ENCODE measurements around the gene SIRPG. TPM values are rescaled to one million over a fixed set of nuclear protein-coding genes. Genes with fewer than 3 reads are reported as not detected.
"Not testable (repeated sequence)": the region's sequence is repeated elsewhere in the genome, so short reads cannot be mapped to it uniquely, and the experiment has no call there.

The SIRPG gene
- total RNA-seq = 1 to 10 TPM in 1 of 2 donors, under 1 TPM in 1; 0.52 to 1.1 TPM
- long read RNA-seq = 0 reads

- DNase-seq (no peak), ATAC-seq (no peak)
- intact Hi-C loops (cut with DNase I, micrococcal nuclease) = no loop called here
Measured at GRCh38 chr20:1657556-1658334, at the start of gene SIRPG. SIRPG (minus strand) TSS chr20:1657779; CDS start chr20:1657714, 65 bp downstream.

- intact Hi-C loops (cut with DNase I, micrococcal nuclease); ATAC-seq; DNase-seq: not testable (repeated sequence)
Measured at GRCh38 chr20:1706887-1707286, 49.3 kb upstream of the SIRPG start.

- intact Hi-C loops (cut with DNase I, micrococcal nuclease) = no loop called here
- ATAC-seq (no peak), DNase-seq (no peak)
Measured at GRCh38 chr20:1706079-1706478, 48.5 kb upstream of the SIRPG start.

- ATAC-seq (no peak), DNase-seq (no peak)
- intact Hi-C loops (cut with DNase I, micrococcal nuclease) = no loop called here
Measured at GRCh38 chr20:1702855-1703254, 45.3 kb upstream of the SIRPG start.

- no peak for DNase-seq
- ATAC-seq = no peak
- intact Hi-C loops (cut with DNase I, micrococcal nuclease) = no loop called here
Measured at GRCh38 chr20:1702328-1702727, 44.7 kb upstream of the SIRPG start.

GRCh38 chr20:1700990-1701389, 43.4 kb upstream of the SIRPG start:
- intact Hi-C loops (cut with DNase I, micrococcal nuclease) = no loop called here
- DNase-seq (no peak), ATAC-seq (no peak)

GRCh38 chr20:1697592-1697991, 40.0 kb upstream of the SIRPG start:
- DNase-seq (no peak), ATAC-seq (no peak)
- intact Hi-C loops (cut with DNase I, micrococcal nuclease) = no loop called here

- intact Hi-C loops (cut with DNase I, micrococcal nuclease) = no loop called here
- DNase-seq (no peak), ATAC-seq (no peak)
Measured at GRCh38 chr20:1696521-1697209, 39.1 kb upstream of the SIRPG start.

GRCh38 chr20:1694672-1695071, 37.1 kb upstream of the SIRPG start:
- DNase-seq (no peak), ATAC-seq (no peak)
- intact Hi-C loops (cut with DNase I, micrococcal nuclease) = no loop called here

- ATAC-seq (no peak), DNase-seq (no peak)
- intact Hi-C loops (cut with DNase I, micrococcal nuclease) = no loop called here
Measured at GRCh38 chr20:1693427-1693826, 35.8 kb upstream of the SIRPG start.

- DNase-seq (no peak), ATAC-seq (no peak)
- intact Hi-C loops (cut with DNase I, micrococcal nuclease) = no loop called here
Measured at GRCh38 chr20:1689721-1690120, 32.1 kb upstream of the SIRPG start.

GRCh38 chr20:1688886-1689538, 31.4 kb upstream of the SIRPG start:
- ATAC-seq (no peak), DNase-seq (no peak)
- intact Hi-C loops (cut with DNase I, micrococcal nuclease) = no loop called here

GRCh38 chr20:1687053-1687452, 29.5 kb upstream of the SIRPG start:
- intact Hi-C loops (cut with DNase I, micrococcal nuclease) = no loop called here
- no peak for DNase-seq

GRCh38 chr20:1686151-1686748, 28.7 kb upstream of the SIRPG start:
- ATAC-seq (no peak), DNase-seq (no peak)
- intact Hi-C loops (cut with DNase I, micrococcal nuclease) = no loop called here

More at GRCh38 chr20:1687053-1687452, 29.5 kb upstream of the SIRPG start:
- ATAC-seq = no peak

GRCh38 chr20:1685304-1686052, 27.9 kb upstream of the SIRPG start:
- intact Hi-C loops (cut with DNase I, micrococcal nuclease) = no loop called here
- ATAC-seq (no peak), DNase-seq (no peak)

GRCh38 chr20:1684872-1685271, 27.3 kb upstream of the SIRPG start:
- DNase-seq = no peak
- intact Hi-C loops (cut with DNase I, micrococcal nuclease) = no loop called here
- no peak for ATAC-seq

- no peak for ATAC-seq
- DNase-seq = no peak
- intact Hi-C loops (cut with DNase I, micrococcal nuclease) = no loop called here
Measured at GRCh38 chr20:1676650-1677049, 19.1 kb upstream of the SIRPG start.

- no peak for DNase-seq
- no peak for ATAC-seq
- intact Hi-C loops (cut with DNase I, micrococcal nuclease) = no loop called here
Measured at GRCh38 chr20:1674990-1675780, 17.6 kb upstream of the SIRPG start.

All from left colon (tissue), 2 donors.